NCI-H2171 (cell line): ENCODE measurements around the gene RBM19.
"Not testable (repeated sequence)": the region's sequence is repeated elsewhere in the genome, so short reads cannot be mapped to it uniquely, and the experiment has no call there.

Source experiments
- DNase-seq: peaks from one replicate; lab custom pipeline; 2025; lab: John Stamatoyannopoulos, UW

The RBM19 gene, protein sequence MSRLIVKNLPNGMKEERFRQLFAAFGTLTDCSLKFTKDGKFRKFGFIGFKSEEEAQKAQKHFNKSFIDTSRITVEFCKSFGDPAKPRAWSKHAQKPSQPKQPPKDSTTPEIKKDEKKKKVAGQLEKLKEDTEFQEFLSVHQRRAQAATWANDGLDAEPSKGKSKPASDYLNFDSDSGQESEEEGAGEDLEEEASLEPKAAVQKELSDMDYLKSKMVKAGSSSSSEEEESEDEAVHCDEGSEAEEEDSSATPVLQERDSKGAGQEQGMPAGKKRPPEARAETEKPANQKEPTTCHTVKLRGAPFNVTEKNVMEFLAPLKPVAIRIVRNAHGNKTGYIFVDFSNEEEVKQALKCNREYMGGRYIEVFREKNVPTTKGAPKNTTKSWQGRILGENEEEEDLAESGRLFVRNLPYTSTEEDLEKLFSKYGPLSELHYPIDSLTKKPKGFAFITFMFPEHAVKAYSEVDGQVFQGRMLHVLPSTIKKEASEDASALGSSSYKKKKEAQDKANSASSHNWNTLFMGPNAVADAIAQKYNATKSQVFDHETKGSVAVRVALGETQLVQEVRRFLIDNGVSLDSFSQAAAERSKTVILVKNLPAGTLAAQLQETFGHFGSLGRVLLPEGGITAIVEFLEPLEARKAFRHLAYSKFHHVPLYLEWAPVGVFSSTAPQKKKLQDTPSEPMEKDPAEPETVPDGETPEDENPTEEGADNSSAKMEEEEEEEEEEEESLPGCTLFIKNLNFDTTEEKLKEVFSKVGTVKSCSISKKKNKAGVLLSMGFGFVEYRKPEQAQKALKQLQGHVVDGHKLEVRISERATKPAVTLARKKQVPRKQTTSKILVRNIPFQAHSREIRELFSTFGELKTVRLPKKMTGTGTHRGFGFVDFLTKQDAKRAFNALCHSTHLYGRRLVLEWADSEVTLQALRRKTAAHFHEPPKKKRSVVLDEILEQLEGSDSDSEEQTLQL

DNA sequence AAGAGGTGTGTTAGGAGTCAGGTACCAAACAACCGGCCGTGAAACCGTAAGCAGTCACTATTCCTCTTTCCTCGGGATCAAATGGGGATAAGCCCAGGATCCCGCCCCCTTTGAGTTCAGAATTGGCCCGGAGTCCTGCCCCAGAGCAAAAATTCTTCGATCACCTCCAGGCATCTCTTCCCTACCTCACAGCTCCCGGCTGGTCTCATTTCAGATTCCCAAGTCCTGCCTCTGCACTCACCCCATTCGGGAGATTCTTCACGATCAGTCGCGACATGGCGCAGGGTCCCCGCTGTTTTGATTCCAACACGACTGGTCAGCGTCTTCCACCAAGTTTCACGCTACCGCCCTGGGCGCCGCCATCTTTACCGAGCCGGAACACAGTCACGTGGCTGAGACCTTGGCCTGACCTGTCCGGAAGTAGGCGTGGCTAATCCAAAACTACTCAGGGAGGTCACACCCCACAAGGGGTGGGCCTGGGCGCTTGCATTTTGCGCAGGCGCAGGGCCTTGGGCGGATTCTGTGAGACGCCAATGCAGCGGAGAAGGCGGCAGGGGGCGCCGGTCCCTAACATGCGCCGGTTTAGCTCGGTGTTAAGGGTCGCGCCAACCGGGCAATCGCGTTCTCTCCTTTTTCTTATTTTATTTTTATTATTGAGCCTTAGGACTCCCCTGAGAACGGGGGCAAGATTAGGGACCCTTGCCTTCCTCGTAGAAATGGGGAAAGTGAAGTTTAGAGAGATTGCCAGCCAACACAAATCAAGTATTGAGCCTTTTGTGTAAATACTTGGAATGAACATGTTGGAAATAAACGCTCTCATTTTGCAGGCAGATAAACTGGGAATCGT lies at the start of gene RBM19:
RBM19 (minus strand) TSS at position 375 of the 847 bp plus-strand sequence; CDS start at position 277, 98 bp downstream.
- peak; percentile 97 for DNase-seq

DNA sequence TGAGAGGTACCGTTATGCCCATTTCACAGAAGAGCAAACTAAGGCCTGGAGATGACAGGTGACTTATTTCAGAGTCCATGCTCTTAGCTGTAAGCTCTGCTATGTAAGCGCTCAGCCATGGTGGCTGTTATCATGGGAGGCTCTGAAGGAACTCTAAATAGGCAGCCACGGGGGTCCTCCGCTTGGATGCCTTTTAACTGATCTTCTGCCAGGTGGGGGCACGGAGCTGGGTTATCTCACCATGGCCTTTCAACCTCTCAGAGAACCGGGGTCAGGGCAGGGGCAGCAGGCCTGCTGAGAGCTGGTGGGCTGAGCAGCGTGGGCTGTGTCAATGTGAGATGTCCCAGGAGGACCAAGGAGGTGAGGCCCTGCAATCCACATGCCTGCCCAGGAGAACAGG lies 49.7 kb upstream of the RBM19 start:
- no peak for DNase-seq

DNA sequence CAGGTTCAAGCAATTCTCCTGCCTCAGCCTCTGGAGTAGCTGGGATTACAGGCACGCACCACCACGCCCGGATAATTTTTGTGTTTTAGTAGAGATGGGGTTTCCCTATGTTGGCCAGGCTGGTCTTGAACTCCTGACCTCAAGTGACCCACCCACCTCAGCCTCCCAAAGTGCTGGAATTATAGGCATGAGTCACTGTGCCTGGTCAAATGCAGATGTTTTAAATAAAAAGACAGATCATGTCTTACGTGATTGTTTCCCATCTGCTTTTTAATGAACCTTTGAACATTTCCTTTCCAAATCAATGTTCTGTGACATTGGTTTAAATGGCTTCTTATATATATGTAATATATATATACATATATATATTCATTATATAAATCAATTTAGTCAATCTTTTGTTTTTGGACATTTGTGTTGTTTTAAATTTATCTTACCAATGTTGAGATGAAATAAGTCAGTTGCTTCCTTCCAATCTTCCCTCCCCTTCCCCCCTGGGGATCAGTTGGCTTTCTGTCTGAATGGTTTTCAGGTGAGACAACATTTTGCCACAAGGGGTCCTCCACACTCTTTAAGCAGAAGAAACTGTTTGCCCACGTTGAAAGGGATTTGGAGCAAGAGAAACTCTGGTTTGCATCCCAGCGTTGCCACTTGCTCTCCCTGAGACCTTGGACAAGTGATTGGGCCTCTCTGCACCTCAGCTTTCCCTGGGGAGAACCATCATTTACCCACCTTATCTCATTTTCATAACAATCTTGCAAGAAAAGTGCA lies 47.6 kb upstream of the RBM19 start:
- DNase-seq, result peak; percentile 84

DNA sequence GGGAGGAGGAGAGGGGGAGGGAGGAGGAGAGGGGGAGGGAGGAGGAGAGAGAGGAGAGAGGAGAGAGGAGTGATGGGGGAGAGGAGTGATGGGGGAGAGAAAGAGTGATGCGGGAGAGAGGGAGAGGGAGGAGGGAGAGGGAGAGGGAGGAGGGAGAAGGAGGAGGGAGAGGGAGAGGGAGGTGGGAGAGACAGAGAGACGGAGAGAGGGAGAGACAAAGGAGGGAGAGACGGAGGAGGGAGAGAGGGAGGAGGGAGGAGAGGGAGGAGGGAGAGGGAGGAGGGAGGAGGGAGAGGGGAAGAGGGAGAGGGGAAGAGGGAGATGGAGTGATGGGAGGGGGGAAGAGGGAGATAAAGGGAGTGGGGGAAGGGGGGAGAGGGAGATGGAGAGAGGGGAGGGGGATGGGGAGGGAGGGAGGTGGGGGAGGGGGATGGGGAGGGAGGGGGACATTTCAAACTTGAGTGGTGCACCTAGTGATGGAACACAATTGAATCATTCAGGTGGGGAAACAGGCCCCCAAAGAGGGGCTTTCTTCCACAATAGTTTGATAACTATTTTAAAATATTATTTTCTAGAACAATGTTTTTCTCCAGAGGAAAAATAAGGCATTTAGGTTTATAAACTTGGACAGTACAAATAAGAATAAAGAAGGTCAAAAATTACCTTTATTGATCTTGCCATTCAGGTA lies 46.8 kb upstream of the RBM19 start:
- no peak for DNase-seq

DNA sequence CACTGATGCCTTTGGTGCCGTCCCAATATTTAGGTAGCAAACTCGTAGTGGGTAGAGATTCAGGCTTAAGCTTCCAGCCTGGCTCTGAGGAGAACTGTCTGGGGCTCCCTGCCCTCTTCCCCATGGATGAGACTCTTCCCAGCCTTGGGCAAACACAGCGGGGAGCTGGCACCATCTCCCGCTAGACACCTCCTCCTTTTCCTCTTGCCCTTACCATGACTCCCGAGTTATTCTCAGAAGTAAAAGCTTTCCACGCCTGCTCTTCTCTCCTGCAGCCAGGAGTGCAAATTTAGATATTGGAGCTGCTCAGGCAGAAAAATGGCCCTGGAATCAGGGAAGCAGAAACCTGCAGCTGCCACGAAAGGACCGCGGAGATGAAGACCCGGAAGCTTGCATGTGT lies 45.6 kb upstream of the RBM19 start:
- peak; percentile 52 for DNase-seq

DNA sequence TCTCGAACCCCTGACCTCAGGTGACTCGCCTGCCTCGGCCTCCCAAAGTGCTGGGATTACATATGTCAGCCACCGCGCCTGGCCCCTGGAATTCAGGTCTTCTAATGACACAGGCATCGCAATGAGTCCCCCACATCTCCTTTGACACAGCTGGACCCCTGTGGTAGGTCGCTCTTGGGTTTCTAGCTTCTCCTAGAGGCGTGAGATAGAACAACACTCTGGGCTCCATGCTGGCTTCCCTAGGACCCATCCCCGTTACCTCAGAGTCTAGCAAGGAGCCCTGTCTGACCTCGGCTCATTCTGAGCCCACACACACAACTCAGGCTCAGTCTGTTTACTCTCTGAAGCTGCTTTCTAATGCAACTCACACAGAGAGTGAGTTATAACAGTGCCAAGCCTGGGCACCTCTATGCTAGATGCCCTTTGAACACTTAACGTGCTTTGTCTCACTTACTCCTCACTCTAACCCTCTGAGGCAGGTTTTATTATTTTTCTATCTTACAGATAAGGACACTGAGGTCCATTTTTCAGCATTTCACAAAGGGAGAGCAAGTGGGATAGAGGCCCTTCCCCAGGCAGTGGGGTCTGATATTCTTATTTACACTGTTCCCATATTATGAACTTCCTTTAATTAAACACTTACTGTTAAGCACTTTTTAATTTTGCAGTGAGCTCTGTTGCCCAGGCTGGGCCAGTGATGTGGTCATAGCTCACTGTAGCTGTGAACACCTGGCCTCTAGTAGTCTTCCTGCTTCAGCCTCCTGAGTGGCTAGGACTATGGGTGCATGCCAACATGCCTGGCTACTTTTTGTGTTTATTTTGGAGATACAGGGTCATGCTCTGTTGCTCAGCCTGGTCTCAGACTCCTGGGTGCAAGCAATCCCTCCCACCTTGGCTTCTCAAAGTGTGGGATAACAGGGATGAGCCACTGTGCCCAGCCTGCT lies 40.6 kb upstream of the RBM19 start:
- no peak for DNase-seq

DNA sequence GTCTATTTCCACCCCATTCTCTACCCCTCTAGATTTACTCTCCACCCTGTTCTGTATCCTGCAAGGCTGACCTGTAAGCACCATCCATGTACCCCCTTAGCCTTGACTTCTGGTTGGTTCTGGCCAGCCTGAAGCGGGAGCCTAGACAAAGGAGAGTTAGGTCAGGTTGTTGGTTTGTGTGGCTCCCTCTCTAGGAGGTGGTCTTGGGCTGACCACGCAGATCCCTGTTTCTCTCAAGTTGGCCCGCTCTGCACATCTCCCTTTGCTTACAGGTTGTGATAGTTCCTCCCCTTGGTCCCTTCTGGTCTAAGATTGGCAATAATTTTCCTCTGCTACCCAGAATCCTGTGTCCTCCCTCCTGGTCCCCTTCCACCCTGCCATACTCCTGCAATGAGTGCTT lies 38.3 kb upstream of the RBM19 start:
- DNase-seq, result no peak

DNA sequence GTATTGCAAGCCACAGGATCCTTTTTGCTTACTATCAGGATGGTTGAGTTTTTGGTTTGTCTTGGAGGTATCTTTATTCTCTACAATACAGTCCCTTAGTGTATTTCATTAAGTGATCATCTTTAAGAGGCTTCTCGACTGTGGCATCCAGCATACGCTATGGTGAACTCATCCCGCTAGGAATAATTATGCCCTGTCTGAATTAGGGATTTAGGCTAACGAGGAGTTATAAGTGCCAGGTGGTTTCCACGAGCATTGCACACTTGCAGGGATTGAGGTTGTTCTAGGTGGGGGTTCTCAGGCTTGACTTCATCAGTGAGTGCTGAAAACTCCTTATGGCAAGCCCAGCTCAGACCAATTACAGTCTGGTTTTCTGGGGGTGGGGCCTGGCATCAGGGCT lies 37.2 kb upstream of the RBM19 start:
- no peak for DNase-seq

DNA sequence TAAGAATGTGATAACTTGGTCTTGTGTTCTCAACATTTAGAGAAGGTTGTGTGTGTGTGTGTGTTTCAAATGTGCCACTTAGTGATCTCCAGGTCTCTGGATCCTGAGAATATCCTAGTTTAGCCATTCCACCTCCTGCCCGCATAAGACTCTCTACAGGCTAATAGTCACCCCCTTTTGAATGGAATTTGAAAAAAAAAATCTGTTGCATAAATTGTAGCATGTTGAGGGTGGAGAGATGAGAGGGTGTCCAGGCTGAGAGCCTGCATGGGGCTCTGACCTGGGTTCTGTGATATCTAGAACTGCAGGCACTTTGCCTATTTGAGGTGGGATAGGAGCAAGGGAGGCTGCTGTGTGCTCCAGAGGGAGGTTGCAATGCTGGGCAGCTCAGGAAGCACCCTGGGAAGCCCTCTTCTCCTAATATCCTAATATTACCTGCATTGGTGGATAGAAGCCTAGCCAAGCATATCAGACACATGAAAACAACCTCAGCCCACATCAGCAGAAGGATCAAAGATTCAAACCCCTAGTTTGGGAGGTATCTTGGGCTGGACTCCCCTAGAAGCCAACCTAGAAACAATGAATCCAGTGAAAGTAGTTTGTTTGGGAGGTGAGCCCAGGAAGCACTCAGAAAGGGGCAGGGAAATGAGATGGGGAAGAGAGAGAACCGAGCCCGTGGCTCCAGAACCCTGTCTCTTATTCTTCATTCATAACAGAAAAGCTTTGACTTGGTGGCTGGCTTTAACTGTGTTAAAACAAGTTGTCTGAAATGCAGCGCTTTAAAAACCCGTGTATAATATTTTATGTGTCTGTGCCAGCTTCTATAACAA lies 35.6 kb upstream of the RBM19 start:
- no peak for DNase-seq

DNA sequence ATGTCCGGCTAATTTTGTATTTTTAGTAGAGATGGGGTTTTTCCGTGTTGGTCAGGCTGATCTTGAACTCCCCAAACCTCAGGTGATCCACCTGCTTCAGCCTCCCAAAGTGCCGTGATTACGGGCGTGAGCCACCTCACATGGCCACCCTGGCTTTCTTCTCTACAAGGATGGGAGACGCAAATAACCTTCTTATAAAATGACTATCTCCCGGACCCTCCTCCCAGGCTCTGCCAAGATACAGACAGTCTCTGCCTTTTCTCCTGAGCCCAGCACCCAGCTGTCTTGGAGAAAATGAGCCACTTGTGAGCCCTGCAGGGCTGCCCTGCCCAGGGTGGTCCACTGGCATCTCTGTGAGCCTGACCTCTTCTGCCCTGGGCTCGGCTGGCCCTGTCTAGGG lies 34.7 kb upstream of the RBM19 start:
- no peak for DNase-seq

DNA sequence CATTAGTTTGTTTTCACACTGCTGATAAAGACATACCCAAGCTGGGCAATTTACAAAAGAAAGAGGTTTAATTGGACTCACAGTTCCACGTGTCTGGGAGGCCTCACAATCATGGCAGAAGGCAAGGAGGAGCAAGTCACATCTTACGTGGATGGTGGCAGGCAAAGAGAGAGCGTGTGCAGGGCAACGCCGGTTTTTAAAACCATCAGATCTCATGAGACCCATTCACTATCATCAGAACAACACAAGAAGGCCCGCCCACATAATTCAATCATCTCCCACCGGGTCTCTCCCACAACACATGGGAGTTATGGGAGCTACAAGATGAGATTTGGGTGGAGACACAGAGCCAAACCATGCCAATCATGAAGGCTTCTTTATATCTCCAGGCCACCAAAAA lies 34.1 kb upstream of the RBM19 start:
- DNase-seq, result not testable (repeated sequence)

DNA sequence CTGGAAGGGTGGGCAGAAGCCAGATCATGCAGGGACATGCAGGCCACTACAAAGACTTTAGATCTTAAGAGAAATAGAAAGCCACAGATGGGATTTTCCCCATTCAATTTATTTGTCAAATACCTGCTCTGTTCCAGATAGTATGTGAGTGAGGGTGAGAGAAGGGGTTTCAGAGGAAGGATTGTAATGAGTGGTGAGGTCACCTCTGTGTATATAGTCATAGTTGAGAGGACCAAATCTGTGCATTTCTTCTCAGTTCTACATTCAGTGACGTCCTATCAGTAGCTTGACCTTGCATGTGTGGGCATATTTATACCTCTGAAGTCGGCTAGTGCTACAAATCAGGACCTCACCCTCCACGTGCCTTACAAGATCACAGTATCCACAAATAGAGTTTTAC lies 31.2 kb upstream of the RBM19 start:
- no peak for DNase-seq

DNA sequence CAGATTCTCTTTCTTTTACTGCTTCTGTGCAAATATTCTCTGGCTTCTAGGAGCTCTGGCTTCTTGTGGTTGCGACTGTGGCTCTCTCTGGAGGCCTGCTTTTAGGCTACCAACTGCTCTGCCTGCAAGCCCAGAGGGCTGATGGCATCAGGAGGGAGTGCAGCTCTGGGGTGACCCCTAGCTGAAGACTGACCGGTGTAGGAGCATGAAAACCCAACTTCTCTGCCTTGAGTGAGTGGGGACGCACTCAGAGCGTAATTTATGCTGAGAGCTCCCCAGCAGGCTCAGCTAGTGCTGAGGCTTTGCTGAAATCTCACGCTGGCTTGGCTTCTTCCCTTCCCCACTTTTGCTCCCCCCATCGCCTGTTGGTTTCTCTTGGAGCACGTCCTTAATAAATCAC lies 29.9 kb upstream of the RBM19 start:
- no peak for DNase-seq

DNA sequence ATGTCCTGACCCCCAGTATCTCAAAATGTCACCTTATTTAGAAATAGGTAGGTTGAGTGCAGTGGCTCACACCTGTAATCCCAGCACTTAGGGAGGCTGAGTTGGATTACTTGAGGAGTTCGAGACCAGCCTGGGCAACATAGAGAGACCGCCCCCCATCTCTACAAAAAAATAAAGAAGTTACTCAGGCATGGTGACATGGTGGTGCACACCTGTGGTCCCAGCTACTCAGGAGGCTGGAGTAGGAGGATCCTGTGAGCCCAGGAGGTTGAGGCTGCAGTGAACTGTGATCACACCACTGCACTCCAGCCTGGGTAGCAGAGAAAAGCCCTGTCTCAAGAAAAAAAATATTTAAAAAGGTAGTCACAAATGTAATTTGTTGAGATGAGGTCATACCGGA lies 27.9 kb upstream of the RBM19 start:
- no peak for DNase-seq

DNA sequence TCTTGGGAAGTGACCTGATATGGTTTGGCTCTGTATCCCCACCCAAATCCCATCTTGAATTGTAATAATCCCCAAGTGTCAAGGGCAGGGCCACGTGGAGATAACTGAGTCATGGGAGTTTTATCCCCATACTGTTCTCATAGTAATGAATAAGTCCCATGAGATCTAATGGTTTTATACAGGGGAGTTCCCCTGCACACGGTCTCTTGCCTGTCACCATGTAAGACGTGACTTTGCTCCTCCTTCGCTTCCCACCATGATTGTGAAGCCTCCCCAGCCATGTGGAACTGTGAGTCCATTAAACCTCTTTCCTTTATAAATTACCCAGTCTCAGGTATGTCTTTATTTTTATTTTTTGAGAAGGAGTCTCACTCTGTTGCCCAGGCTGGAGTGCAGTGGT lies 26.6 kb upstream of the RBM19 start:
- DNase-seq, result not testable (repeated sequence)

DNA sequence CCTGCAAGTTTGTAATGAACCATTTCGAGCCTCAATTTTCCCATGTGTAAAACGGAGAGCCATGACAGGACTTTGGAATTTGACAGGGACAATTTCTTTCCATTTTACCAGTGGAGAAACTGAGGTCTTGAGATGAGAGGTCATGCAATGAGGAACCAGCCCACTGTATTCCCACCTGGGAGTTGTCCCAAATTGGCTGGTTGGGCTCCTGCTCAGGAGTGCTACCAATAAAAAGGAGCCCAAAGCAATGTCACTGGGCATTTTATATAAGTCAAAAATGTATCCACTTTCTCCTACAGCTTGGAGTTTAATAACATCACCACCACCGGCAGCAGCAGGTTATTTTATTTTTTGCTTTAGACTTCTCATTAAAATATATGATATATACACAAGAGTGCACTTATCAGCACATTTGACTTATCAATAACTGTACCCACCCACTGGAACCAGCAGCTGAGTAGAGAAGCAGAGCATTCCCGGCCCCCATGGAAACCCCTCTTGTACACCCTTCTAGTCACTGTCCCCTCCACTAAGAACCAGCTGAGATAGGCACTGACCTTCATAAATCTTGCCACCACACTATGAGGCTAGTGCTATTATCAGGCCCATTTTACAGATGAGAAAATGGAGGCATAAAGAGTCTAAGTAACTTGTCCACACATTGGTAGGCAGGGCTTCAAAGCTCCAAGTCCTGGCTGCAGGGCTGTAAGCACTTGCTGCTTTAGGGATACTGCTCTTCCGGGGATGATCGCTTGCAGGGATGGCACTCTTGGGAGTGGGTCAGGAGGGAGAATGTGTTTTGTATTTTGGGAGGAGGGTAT lies 25.3 kb upstream of the RBM19 start:
- DNase-seq, result no peak
